Measurements from ENCODE around the gene PTPRN2.

PTPRN2 gene

GRCh38 chr7:158063850-158064610 is 523.6 kb downstream of the PTPRN2 start:
- POLR2A ChIA-PET = no interaction called here
- TF ChIP-seq CTCF (IDR thresholded peaks at IDR 0.05; ENCODE audit: insufficient read depth, low read length, missing control alignments) = no peak
- DNase-seq (ENCODE audit: low read depth, low spot score) = no peak
- CTCF ChIA-PET = no interaction called here
- no peak overlapping the region for H3K4me3 ChIP-seq (ENCODE audit: low read depth, low read length)

GRCh38 chr7:158062661-158063060 is 525.0 kb downstream of the PTPRN2 start:
- no peak overlapping the region for H3K4me3 ChIP-seq (ENCODE audit: low read depth, low read length)
- TF ChIP-seq CTCF (IDR thresholded peaks at IDR 0.05; ENCODE audit: insufficient read depth, low read length, missing control alignments) = no peak
- ChIA-PET POLR2A (no interaction called here), CTCF (no interaction called here)
- DNase-seq (ENCODE audit: low read depth, low spot score) = no peak

DNA sequence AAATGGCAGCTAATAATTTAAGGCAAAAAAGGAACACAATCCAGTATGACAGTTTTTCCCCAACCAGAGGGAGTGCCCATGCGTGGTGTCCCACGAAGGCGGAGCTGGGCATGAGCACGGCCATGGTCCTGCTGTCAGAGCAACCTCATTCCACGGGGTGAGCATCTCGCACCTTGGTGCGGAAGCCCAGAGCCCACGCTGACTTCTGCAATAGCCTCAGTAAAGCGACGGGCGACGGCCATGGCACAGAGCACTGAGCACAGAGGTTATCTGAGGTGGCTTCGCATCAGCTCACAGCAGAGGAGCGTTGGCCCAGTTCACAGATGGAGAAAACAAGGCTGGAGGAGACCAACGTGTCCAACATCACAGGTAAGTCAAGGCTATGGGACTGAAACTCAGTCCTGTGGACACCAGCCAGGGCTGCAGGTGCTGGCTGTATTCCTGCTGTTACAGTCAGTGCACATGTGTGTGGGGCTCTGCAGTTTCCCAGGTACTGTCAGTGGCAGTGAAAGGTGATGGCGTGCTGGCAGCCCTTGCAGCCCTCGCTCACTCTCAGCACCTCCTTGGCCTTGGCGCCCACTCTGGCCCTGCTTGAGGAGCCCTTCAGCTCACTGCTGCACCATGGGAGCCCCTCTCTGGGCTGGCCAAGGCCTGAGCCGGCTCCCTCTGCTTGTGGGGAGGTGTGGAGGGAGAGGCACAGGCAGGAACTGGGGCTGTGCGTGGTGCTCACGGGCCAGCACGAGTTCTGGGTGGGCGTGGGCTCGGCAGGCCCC is 525.6 kb downstream of the PTPRN2 start:
- H3K4me3 ChIP-seq (ENCODE audit: low read depth, low read length) = no peak overlapping the region
- no peak for DNase-seq (ENCODE audit: low read depth, low spot score)
- no peak for TF ChIP-seq CTCF (IDR thresholded peaks at IDR 0.05; ENCODE audit: insufficient read depth, low read length, missing control alignments)
- ChIA-PET POLR2A (no interaction called here), CTCF (no interaction called here)

GRCh38 chr7:158061026-158061630 is 526.5 kb downstream of the PTPRN2 start:
- no peak for DNase-seq (ENCODE audit: low read depth, low spot score)
- TF ChIP-seq CTCF (IDR thresholded peaks at IDR 0.05; ENCODE audit: insufficient read depth, low read length, missing control alignments) = no peak
- ChIA-PET CTCF (no interaction called here), POLR2A (no interaction called here)
- no peak overlapping the region for H3K4me3 ChIP-seq (ENCODE audit: low read depth, low read length)

DNA sequence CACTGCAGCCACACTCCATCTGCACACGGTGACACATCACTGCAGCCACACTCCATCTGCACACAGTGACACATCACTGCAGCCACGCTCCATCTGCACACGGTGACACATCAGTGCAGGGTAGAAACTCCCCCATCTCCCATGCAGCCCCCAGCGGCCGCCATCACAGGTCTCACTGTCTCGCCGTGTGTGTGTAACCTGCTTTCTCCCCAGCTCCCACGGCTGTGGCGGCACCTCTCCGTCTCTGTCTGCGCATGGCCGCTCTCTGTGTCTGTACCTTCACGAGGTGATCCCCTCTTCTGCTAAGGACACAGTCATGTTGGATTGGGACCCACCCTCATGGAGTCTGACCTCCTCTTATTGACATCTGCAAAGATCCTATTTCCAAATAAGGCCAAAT is 527.4 kb downstream of the PTPRN2 start:
- no peak overlapping the region for H3K4me3 ChIP-seq (ENCODE audit: low read depth, low read length)
- DNase-seq (ENCODE audit: low read depth, low spot score) = no peak
- ChIA-PET POLR2A (no interaction called here), CTCF (no interaction called here)
- no peak for TF ChIP-seq CTCF (IDR thresholded peaks at IDR 0.05; ENCODE audit: insufficient read depth, low read length, missing control alignments)

DNA sequence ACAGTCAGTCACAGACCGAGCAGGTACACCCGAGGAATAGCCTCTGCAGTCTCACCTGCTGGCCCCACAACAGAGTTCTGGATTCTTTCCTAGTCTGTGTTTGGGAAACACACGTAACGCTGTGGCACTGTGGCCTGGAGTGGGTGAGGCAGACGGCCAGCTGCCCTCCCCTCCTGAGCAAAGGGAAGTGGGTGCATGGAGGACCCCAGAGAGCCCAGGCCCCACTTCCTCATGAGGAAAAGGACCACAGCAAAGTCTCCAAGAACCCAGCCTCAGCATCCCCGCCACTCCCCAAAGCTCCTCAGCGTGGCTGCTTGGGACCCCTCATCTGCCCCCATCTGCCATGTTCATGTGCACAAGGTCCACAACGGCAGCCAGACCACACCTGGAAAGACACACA is 530.2 kb downstream of the PTPRN2 start:
- ChIA-PET CTCF (no interaction called here), POLR2A (no interaction called here)
- no peak for TF ChIP-seq CTCF (IDR thresholded peaks at IDR 0.05; ENCODE audit: insufficient read depth, low read length, missing control alignments)
- DNase-seq (ENCODE audit: low read depth, low spot score) = no peak
- no peak overlapping the region for H3K4me3 ChIP-seq (ENCODE audit: low read depth, low read length)

Data from AG04449 (cell line).